Right kidney (tissue), 1 donor: Measurements from ENCODE around the gene MYO10.
"Not testable (repeated sequence)": the region's sequence is repeated elsewhere in the genome, so short reads cannot be mapped to it uniquely, and the experiment has no call there.

ENCODE experiments used
- DNase-seq: peaks from one replicate; pipeline ENCODE4 v3.0.0-alpha.2; 2016

Gene MYO10

DNA sequence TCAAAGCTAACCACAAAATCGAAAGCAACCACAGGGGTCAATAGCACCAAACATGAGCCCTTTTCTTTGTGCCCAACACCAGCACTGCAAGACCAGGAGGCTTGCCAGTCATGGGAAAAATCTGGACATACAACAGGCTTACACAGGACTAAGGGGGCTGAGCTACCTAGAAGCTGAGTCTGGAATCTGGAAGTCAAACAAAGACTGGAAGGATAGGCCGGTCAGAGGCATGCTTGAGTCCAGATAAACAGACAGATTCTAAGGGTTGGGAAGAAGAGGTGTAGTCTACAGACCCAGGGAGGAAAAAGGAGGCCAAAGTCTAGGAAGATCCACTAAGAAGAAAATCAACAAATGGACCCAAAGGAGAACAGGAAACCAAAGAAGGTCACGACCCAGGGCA, 73.3 kb downstream of the MYO10 start:
- DNase-seq, result no peak

DNA sequence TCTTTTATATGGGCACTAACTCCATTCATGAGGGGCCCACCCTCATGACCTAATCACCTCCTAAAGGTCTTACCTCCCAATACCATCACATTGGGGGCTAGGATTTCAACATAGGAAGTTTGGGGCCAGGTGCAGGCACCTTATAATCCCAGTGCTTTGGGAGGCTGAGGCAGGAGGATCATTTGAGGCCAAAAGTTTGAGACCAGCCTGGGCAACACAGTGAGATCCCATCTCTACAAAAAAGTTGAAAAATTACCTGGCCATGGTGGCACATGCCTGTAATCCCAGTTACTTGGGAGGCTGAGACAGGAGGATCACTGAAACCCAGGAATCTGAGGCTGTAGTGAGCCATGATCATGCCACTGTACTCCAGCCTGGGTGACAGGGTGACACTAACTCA, 76.7 kb downstream of the MYO10 start:
- no peak for DNase-seq

DNA sequence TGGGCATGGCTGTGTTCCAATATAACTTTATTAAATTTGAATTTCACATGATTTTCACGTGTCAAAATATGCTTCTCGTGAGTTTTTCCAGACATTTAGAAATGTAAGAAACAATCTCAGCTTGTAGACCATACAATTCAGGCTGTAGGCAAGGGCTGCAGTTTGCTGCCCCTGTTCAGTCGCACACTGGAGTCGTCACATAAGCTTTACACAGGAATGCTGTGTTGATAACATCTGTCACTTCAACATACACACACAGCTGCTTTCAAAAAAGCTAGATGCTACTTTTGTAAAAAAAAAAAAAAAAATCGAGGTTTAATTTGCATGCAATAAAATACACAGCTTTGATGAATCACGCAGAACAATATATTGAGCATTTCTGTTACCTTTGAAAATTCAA, 77.9 kb downstream of the MYO10 start:
- no peak for DNase-seq

DNA sequence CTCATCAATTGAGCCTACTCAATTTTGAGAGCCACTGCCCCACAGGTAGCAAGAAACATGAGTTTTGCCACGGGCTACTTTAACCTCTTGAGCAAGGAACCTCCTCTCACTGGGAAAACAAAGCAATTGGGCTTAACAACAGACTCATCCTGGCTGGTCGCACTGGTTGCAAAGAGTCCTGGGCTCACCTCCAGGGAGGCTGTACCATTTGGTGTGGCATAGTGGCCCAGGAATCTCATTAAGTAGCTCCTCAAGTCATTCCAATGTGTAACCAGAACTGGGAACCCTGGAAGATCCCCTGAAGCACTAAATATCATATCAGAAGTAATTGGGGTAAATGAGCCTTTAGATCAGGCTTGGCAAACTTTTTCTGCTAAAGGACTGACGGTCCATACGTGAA, 78.5 kb downstream of the MYO10 start:
- DNase-seq, result no peak

DNA sequence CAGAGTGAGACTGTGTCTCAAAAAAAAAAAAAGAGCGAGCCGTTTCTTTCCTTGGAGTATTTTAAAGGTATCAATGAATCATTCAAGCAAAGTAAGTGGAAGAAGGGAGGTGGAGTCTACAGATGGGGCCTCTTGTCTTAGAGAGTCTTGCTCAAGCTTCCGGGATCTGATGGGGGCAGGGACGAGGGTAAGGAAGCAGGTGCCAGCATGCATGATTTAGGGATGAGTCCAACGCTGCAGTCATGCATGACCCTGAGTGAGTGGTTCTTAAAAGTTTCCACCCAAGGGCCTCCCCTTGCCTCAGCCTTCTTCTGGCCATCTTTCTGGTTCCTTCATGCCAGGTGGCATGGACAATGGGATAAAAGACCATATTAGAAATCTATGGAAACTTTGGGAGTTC, 79.6 kb downstream of the MYO10 start:
- no peak for DNase-seq

DNA sequence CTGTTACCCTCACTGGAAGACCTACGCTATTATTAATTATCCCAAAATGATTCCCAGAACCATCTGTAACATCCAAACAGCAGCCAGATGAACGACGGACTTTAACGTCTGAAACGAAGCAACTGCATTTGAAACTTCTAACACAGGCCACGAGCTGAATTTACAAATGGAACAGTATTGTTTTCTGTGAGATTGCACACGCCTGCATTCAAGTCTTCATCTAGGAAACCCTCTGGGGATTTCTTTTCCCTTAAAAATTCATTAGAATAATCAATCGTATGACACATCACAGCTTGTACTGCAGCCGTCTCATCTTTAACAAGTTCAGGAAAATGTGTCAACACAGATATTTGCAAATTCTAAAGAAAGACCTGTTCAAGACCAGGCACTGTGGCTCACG, 80.2 kb downstream of the MYO10 start:
- DNase-seq, result no peak

DNA sequence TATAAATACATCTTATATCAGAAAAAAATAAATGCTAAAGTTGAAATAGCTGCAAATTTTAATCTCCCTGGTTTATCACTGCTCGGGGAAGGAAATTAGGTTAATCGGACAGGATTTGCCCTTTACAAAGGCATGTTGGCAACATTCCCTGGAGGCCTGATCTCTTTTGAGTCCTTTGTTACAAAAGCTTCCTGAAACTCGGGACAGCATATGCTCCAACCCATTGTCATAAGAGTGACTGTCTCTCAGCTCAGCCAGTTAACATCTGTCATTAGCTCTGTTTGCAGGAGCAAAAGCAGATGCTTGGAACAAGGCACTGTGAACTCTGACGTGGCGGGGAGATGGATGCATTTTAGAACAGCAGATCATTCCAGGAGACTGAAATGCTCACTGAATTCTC, 80.6 kb downstream of the MYO10 start:
- DNase-seq, result no peak

DNA sequence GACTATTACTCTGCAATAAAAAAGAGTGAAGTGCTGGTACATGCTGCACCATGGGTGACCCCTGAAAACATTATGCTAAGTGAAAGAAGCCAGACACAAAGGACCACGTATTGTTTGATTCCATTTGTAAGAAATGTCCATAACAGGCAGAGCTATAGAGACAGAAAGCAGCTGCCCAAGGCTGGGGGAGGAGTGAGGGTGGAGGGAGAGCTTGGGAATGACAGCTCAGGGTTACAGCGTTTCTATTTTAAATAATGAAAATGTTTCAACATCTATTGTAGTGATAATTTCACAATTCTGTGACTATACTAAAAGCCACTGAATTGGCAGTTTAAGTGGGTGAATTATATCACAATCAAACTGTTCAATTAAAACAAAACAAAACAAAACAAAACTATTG, 81.7 kb downstream of the MYO10 start:
- DNase-seq, result no peak

DNA sequence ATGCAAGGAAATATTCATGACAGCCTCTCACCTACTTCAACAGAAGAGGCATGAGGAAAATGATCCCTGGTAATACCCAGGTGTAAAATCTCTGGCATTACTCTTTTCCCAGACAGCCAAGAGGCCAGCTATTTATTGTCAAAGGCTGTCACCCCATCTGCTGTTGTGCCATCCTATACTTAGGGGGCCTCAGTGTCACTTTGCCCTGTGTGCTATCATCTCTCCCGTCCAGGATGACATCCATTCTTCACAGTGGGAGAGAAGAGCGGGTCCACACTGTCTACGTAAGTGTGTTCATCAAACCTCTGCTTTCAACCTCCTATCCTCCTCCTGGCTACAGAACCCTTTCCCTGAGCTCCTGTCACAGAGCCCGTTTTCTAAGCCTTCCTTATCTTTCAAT, 82.6 kb downstream of the MYO10 start:
- no peak for DNase-seq

DNA sequence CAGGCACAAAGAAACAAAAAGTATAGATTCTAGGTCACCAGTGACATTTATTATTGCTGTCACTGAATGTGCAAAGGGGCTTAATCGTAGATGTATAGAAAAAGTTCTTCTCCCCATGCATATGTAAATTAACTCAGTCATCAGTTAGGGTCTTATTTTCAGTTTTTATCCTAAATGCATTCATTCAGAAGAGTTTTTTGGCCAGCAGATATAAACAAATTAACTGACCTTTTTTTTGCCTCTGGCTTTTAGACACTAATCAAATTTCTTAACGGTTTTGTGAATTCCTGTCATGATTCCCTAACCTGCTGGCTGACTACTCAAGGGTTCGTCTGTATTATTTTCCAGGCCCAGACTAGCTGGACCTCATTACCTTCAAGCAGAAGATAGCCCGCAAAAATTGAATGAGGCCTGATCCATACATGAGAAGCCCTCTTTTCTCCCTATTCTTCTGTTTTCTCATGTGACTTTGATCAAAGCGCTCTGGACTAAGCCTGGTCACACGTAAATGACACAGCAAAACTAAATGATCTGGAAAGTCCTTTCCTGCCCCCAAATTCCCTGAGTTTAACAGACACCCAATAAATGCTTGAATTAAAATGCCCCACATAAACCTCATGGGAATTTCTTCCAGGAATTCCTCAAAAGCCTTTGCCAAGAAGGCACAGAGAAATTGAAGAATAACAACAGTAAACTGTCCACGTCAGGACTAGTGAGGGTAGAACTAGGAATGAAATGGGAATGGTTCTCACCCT, 83.7 kb downstream of the MYO10 start:
- DNase-seq, result no peak

DNA sequence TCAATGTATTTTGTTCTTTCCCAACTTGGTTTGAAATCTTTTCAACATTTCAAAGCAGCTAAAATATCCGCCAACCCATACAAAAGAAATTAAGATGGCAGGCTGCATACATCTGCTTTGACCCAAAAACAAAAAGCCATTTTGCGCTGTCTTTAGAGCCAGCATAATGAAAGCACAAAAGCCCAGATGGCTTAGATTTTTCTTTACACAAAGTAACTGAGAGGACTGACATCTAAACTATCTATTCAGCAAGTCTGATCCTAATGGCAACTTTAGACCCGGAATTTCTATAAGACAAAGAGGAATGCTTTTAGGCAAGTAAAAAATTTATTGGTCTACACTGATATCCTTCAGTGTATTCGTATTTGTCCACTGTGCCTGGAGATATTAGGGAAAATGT, 86.3 kb downstream of the MYO10 start:
- DNase-seq, result no peak

DNA sequence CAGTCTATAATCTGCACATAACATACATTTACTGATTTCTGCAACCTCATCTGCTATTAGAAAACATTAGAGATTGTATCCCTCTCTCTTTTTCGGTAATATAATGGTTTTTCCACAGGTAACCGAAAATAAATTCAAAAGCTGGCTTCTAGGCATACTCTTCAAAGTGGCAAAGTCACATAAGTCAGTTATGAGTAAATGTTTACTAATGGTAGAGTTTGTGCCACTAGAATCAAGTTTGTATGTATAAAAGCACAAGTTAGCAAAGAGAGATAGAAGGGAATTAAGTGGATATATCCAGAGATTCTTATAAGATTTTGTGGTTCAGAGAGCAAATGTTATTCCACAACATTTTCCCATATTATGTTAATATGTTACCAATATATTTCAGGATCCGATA, 86.9 kb downstream of the MYO10 start:
- no peak for DNase-seq

DNA sequence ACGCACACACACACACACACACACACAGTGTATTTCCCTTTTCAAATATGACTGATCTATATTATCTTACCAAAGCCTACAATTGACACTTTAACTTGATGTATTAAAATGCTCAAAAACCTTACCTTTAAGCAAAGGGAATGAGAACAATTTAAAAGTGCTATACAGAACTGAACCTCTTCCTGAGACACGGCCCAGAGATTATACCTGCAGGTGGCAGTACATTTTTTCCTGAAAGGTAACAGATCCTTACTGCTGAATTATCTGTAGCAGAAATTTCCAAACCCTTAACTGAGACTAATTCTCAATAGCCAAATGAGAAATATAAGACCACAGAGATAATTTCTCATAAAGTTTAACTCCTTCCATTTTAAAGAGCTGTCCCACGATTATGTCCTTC, 91.1 kb downstream of the MYO10 start:
- DNase-seq, result no peak

DNA sequence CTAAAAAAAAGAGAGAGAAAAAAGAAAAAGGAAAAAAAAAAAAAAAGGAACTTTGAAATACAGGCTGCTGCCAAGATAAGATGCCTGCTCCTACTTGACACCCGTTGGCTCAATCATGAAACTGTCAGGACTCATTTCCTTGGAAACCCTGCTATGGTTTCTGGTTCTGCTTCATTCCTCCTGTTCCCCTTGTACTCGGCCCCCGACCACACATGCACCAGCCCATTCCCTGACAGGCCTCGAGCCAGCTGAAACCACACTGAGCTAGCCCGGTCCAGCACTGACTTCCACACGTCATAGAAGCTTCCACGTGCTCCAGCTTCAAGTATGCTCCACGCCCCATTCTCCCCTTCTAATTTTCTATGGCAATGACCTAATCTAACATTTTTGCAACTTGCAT, 93.2 kb downstream of the MYO10 start:
- no peak for DNase-seq

DNA sequence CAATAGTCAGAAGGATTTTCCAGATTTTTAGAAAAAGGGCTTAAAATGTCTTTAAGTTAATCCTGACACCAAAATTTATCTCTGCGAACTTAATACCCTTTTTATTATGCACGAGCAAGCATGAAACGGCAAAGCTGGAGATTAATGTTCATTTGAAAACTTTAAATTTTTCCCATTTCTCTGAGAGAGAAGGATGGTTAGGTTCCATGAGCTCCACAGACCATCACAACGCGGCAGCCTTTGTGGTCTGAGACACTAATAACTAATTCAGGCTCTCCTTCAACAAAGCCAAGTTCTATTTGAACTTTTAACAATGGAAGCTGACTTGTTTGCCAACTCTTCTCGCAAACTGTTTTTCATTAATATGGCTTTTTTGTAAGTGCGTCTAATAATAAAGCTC, 94.7 kb downstream of the MYO10 start:
- DNase-seq, result no peak

DNA sequence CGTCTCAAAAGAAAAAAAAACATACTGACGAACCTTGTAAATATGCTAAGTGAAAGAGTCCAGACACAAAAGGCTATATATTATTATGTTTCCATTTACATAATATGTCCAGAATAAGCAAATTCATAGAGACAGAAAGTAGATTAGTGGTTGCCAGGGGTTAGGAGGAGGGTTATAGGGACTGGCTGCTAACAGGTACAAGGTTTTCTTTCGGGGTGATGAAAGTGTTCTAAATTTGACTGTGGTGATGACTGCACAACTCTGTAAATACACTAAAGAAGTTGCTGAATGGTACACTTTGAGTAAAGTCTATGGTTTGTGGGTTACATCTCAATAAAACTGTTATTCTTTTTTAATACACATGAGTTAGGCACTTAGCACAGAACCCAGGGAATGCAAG, 98.8 kb downstream of the MYO10 start:
- DNase-seq, result no peak

DNA sequence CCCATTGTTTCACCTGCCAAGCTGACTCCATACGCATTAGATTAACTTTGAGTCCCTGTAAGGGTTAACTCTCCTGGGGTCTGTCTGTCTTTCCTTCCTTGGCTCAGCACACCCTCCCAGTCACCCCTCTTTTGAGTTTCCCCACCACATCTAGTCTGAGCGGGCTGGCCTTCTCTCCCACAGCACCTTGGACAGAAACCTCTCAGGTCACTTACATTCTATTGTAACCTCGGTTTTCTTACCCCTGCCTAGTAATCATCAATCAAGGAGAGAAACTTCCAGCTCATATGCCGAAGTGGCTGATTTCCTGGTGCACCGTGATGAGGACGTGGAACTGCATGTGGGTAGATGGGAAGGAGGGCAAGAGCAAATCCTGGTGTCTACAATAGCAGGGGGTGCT, 102.1 kb downstream of the MYO10 start:
- no peak for DNase-seq

DNA sequence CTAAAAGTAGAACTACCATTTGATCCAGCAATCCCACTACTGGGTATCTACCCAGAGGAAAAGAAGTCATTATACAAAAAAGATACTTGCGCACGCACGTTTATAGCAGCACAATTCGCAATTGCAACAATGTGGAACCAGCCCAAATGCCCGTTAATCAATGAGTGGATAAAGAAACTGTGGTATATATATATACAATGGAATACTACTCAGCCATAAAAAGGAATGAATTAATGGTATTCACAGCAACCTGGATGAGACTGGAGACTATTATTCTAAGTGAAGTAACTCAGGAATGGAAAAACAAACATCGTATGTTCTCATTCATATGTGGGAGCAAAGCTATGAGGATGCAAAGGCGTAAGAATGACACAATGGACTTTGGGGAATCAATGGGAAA, 104.8 kb downstream of the MYO10 start:
- DNase-seq, result not testable (repeated sequence)

DNA sequence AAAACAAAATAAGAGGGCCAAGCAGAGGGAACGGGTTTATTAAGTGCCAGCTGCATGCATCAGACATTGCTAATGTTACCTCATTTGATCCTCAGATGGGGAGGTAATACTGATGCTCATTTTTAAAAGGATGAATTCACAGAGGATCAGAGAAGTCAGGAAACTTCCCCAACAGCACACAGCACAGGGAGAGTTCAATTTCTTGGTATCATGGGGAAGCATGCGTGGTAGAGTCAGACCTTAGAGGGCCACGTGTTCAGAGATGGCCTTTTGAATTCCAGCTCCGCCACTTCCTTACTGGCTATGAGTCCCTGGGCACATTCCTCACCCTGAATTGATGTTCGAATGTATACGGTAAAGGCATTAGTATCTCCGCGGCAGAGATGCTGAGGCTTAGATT, 108.3 kb downstream of the MYO10 start:
- no peak for DNase-seq

DNA sequence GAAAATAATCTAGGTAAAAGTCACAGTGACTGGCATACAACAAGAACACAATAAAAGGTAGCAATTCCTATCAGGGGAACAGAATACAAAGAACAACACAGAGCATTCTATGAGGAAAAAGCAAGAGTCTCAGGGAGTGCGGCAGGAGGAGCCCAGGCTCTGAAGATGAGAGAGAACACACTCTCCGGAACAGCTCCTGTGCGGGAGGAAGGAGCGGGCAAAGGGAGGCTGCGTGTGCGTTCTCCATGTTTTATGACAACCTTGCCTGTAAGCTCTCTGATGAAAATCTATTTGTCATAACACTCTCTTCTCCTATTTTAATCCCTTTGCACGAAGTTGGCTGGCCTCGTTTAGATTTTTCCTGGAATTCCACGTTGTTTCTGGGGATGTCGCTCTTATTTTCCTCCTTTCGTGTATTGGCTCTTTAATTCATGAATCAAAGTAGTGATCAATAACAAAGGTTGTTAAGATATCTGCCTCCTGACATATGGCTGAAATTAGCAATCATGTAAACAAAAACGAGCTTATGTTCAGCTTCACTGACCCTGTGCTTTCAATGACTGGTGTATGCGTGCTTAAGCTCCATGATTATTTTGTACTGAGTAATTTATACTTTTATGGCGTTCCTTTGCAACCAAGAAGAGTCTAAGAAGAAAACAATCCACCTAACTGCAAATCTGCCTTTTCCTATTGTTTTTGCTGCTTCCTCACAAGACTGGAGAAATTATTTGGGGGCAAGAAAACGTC, 109.5 kb downstream of the MYO10 start:
- no peak for DNase-seq

DNA sequence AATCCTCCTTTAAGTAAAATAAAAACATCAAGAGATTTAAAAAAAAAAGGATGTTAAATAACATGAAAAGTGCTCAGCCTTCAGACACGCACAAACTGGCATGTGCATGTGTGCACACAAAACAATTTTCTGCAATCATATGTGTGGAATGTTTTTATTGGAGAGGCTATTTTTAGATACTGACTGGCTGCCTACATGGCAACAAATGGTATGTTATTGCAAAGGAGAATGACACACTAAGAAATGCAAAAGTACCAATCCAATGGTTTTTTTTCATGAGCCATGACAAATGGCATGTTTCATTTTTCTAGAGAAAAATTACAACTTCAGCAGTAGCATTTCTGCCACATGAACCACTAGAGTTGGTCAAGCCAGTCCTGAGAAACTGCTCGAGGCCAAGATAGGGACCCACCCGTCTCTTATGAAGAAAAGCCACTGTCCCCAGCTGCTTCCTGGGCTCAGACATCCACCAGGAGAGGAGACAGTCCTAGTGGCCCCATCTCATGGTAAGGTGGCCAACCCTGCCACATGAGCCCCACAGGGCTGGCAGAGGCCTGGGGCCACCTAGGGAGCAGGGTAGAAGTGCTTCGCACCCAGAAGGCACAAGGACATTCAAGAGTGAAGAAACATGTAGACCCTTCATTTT, 116.4 kb downstream of the MYO10 start:
- no peak for DNase-seq

DNA sequence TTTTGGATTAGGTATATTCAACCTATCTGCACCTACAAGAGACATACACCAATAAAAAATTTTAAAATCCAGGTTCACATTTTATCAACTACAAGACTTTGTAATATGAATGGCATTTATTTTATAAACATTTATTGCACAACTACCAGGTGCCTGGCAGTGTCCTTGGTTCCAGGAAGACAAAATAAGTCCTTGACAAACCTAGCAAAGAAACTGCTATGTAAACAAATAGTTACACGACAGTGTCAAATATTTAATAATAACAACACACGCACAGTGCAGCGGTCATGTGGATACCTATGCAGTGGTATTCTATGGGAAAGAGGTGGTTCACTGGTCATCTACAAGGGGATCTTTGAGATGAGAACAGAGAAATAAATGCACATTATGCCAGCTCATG, 120.7 kb downstream of the MYO10 start:
- DNase-seq, result no peak

DNA sequence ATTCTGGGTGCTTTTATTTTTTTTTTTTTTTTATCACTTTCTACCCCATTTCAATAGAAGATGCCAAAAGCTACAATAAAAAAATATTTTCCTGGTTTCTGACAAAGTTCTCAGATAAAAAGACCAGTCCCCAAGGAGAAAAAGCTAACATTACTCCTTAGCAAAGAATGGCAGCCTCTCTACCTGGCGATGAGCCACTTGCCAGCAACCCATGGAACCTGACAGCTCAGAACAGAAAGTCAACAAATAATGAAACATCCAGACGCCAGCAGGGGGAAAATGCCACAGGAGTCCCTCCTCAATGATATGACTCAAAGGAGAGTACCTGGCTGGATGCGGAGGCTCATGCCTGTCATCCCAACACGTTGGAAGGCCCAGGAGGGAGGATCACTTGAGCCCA, 123.2 kb downstream of the MYO10 start:
- DNase-seq, result no peak

DNA sequence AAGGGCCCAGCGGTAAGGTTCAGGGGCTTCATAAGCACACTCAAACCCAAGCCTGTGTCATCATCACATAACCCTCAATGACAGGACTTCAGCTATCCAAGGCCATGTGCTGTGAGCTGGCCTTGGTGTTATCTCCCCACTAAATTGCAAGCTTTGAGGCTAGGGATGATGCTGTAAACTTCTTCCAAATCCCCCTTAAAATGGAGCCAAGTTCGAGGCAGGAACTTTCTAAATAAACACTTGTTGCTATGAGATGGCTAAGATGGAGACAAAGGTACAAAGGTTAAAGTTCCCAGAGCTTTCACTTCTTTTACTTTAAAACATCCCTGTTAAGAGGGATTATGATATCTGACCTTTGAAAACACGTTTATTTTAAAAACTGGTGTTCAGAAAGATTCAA, 123.6 kb downstream of the MYO10 start:
- DNase-seq, result no peak
